Mesenchymal stem cell (in vitro differentiated cells and primary cell): ENCODE results near the gene PPP1R14D.

Experiments used
- DNase-seq: peaks from one replicate; pipeline ENCODE4 v3.0.0-alpha.2; 2013
- H2AFZ ChIP-seq: one replicate; pipeline ENCODE4 v1.6.1; 2013; ENCODE audit warnings: low read depth, mild to moderate bottlenecking, control low read depth, inconsistent platforms, low read length, moderate library complexity
- H2AK5ac ChIP-seq: 2 replicates; pipeline ENCODE4 v1.6.1; 2013; ENCODE audit warnings: low read length, moderate library complexity, mild to moderate bottlenecking, inconsistent platforms; ENCODE audit not compliant: severe bottlenecking
- H2BK120ac ChIP-seq: one replicate; pipeline ENCODE4 v1.6.1; 2013; ENCODE audit warnings: low read depth, mild to moderate bottlenecking, inconsistent platforms, low read length, moderate library complexity
- H2BK12ac ChIP-seq, 2 experiments: one replicate each; pipeline ENCODE4 v1.6.1; 2013; ENCODE audit warnings: inconsistent platforms in 2 of 2, low read length in 2 of 2, mild to moderate bottlenecking in 2 of 2, moderate library complexity in 2 of 2, control low read depth in 1 of 2
- H2BK15ac ChIP-seq: one replicate; pipeline ENCODE4 v1.6.1; 2013; ENCODE audit warnings: mild to moderate bottlenecking, low read depth, inconsistent platforms; ENCODE audit not compliant: poor library complexity, severe bottlenecking
- H2BK5ac ChIP-seq: 2 replicates; pipeline ENCODE4 v1.6.1; 2013; ENCODE audit warnings: low read depth, mild to moderate bottlenecking, low read length, control low read depth, inconsistent platforms; ENCODE audit not compliant: poor library complexity, severe bottlenecking
- H3K14ac ChIP-seq, 2 experiments: one replicate each; pipeline ENCODE4 v1.6.1; 2013; ENCODE audit warnings: inconsistent platforms in 2 of 2, low read length in 2 of 2, control low read depth in 1 of 2, mild to moderate bottlenecking in 1 of 2, moderate library complexity in 1 of 2
- H3K18ac ChIP-seq, 2 experiments: one replicate each; pipeline ENCODE4 v1.6.1; 2013; ENCODE audit warnings: inconsistent platforms in 2 of 2, low read length in 2 of 2, control low read depth in 1 of 2, low read depth in 1 of 2, mild to moderate bottlenecking in 1 of 2
- H3K23ac ChIP-seq, 2 experiments: one replicate each; pipeline ENCODE4 v1.6.1; 2013; ENCODE audit warnings: inconsistent platforms in 2 of 2, low read length in 2 of 2, mild to moderate bottlenecking in 2 of 2, moderate library complexity in 2 of 2, control low read depth in 1 of 2
- H3K27ac ChIP-seq: 2 replicates; pipeline ENCODE4 v1.5.1; 2013; ENCODE audit warnings: mild to moderate bottlenecking, moderate library complexity, low read length, control low read depth, inconsistent platforms; ENCODE audit not compliant: poor library complexity, severe bottlenecking
- H3K27me3 ChIP-seq, 2 experiments: 2 replicates each; pipeline versions ENCODE4 v1.6.1 to v1.7.0; 2013; ENCODE audit warnings: low read length in 2 of 2, mild to moderate bottlenecking in 2 of 2, moderate library complexity in 2 of 2, control low read depth in 1 of 2, inconsistent platforms in 1 of 2; ENCODE audit not compliant: control insufficient read depth in 1 of 2, insufficient read depth in 1 of 2
- H3K36me3 ChIP-seq, 2 experiments: 2 replicates each; pipeline versions ENCODE4 v1.6.1 to v1.7.0; 2013; ENCODE audit warnings: low read length in 2 of 2, control low read depth in 1 of 2, inconsistent platforms in 1 of 2, low read depth in 1 of 2, mild to moderate bottlenecking in 1 of 2; ENCODE audit not compliant: insufficient read depth in 2 of 2, control insufficient read depth in 1 of 2
- H3K4ac ChIP-seq, 2 experiments: one replicate each; pipeline ENCODE4 v1.6.1; 2013; ENCODE audit warnings: inconsistent platforms in 2 of 2, low read length in 2 of 2, mild to moderate bottlenecking in 2 of 2, moderate library complexity in 2 of 2, control low read depth in 1 of 2, low read depth in 1 of 2
- H3K4me1 ChIP-seq: 2 replicates; pipeline ENCODE4 v1.6.1; 2013; ENCODE audit warnings: low read depth, low read length, control low read depth; ENCODE audit not compliant: control insufficient read depth, insufficient read depth
- H3K4me2 ChIP-seq: 2 replicates; pipeline ENCODE4 v1.6.1; 2013; ENCODE audit warnings: low read length, mild to moderate bottlenecking, inconsistent platforms; ENCODE audit not compliant: poor library complexity, severe bottlenecking
- H3K4me3 ChIP-seq, 2 experiments: 2 replicates each; pipeline versions ENCODE4 v1.5.1 to v1.7.0; 2013; ENCODE audit warnings: low read length in 2 of 2, mild to moderate bottlenecking in 2 of 2, control low read depth in 1 of 2, low read depth in 1 of 2; ENCODE audit not compliant: insufficient read depth in 1 of 2
- H3K79me1 ChIP-seq: replicated peaks from 2 replicates; pipeline ENCODE4 v1.6.1; 2013; ENCODE audit warnings: mild to moderate bottlenecking, control low read depth, low read length, inconsistent platforms; ENCODE audit not compliant: poor library complexity, severe bottlenecking
- H3K9ac ChIP-seq: 2 replicates; pipeline ENCODE4 v1.7.0; 2013; ENCODE audit warnings: mild to moderate bottlenecking, low read length, moderate library complexity
- H3K9me3 ChIP-seq: 2 replicates; pipeline ENCODE4 v1.7.0; 2013; ENCODE audit warnings: mild to moderate bottlenecking, low read length; ENCODE audit not compliant: control insufficient read depth
- H4K8ac ChIP-seq: one replicate; pipeline ENCODE4 v1.6.1; 2013; ENCODE audit warnings: inconsistent platforms, mild to moderate bottlenecking, low read length, moderate library complexity
- H4K91ac ChIP-seq: one replicate; pipeline ENCODE4 v1.6.1; 2013; ENCODE audit warnings: mild to moderate bottlenecking, low read length, inconsistent platforms
- WGBS: methylation state at CpG from one replicate; pipeline ENCODE4 v1.1.7; 2013; ENCODE audit warnings: mixed read lengths; 5-methylcytosine and 5-hydroxymethylcytosine counted together

PPP1R14D gene

GRCh38 chr15:40771242-40771641 lies 57.3 kb downstream of the PPP1R14D start:
- 97% methylated on average over 5 of the region's 5 CpGs for WGBS
- Histone ChIP-seq H3K14ac (no peak overlapping the region), H3K36me3 (peaks cover 52 to 66% of the 10 kb centered on the region in 2 experiments), H3K79me1 (peaks cover 3% of the 10 kb centered on the region), H3K9me3 (no peaks in the 10 kb centered on the region), H2AFZ (no peak overlapping the region), H2BK15ac (no peak overlapping the region), H3K27ac (no peak overlapping the region), H2BK120ac (no peak overlapping the region), H4K8ac (no peak overlapping the region), H2BK12ac (no peak overlapping the region), H3K4me3 (no peak overlapping the region), H2AK5ac (peak overlapping the region; percentile 16), H2BK5ac (no peak overlapping the region), H4K91ac (no peak overlapping the region), H3K9ac (no peak overlapping the region), H3K4me1 (peaks cover 57% of the 10 kb centered on the region), H3K23ac (no peak overlapping the region), H3K4ac (no peak overlapping the region), H3K27me3 (no peaks in the 10 kb centered on the region), H3K18ac (no peak overlapping the region), H3K4me2 (no peak overlapping the region)
- no peak for DNase-seq

- no peak for DNase-seq
- Histone ChIP-seq H3K4me1 (peaks cover 66% of the 10 kb centered on the region), H3K36me3 (peaks cover 42 to 56% of the 10 kb centered on the region in 2 experiments), H3K23ac (no peak overlapping the region), H2BK15ac (no peak overlapping the region), H3K4ac (no peak overlapping the region), H3K4me3 (no peak overlapping the region), H3K9me3 (no peaks in the 10 kb centered on the region), H3K27me3 (no peaks in the 10 kb centered on the region), H4K91ac (no peak overlapping the region), H3K27ac (peak overlapping the region; percentile 78), H3K18ac (no peak overlapping the region), H2BK12ac (no peak overlapping the region), H2AK5ac (no peak overlapping the region), H2BK5ac (no peak overlapping the region), H2AFZ (no peak overlapping the region), H3K4me2 (peak overlapping the region; percentile 17), H3K9ac (no peak overlapping the region), H4K8ac (no peak overlapping the region), H2BK120ac (no peak overlapping the region), H3K14ac (no peak overlapping the region), H3K79me1 (peaks cover 3% of the 10 kb centered on the region)
- 89% methylated on average over 17 of the region's 17 CpGs for WGBS
Measured at GRCh38 chr15:40770147-40770721, 58.3 kb downstream of the PPP1R14D start.

GRCh38 chr15:40769274-40770146 lies 59.0 kb downstream of the PPP1R14D start, which contains the start of gene C15orf62:
TSS of gene C15orf62 (plus strand) at chr15:40769980. CDS start at chr15:40770496, 516 bp downstream.
- Histone ChIP-seq H2AK5ac (peak within 1 kb of the TSS; percentile 67), H2BK12ac (no peak within 1 kb of the TSS), H4K91ac (no peak within 1 kb of the TSS), H2BK15ac (no peak within 1 kb of the TSS), H4K8ac (no peak within 1 kb of the TSS), H3K23ac (peak within 1 kb of the TSS in 1 of 2 experiments; percentile 23), H3K18ac (no peak within 1 kb of the TSS), H3K36me3 (peaks cover 35 to 49% of the 10 kb centered on the region in 2 experiments), H3K4me2 (peak within 1 kb of the TSS; percentile 17), H3K9me3 (no peaks in the 10 kb centered on the region), H2AFZ (no peak within 1 kb of the TSS), H2BK5ac (no peak within 1 kb of the TSS), H3K4ac (no peak within 1 kb of the TSS), H3K4me3 (no peak within 1 kb of the TSS), H2BK120ac (no peak within 1 kb of the TSS), H3K79me1 (peaks cover 3% of the 10 kb centered on the region), H3K14ac (no peak within 1 kb of the TSS), H3K27ac (peak within 1 kb of the TSS; percentile 78), H3K9ac (no peak within 1 kb of the TSS), H3K4me1 (peaks cover 68% of the 10 kb centered on the region), H3K27me3 (no peaks in the 10 kb centered on the region)
- DNase-seq: no peak
- 85% methylated on average over 28 of the region's 28 CpGs for WGBS

- H4K91ac ChIP-seq: no peak overlapping the region
- H3K79me1 ChIP-seq: peaks cover 3% of the 10 kb centered on the region
- H4K8ac ChIP-seq: no peak overlapping the region
Measured at GRCh38 chr15:40768521-40769273, 59.8 kb downstream of the PPP1R14D start.

More at GRCh38 chr15:40768521-40769273, 59.8 kb downstream of the PPP1R14D start:
- Histone ChIP-seq H3K36me3 (peaks cover 27 to 40% of the 10 kb centered on the region in 2 experiments), H2BK12ac (no peak overlapping the region), H3K27me3 (no peaks in the 10 kb centered on the region), H3K9me3 (no peaks in the 10 kb centered on the region), H3K4me2 (no peak overlapping the region), H3K9ac (no peak overlapping the region), H3K23ac (peak overlapping the region in 1 of 2 experiments; percentile 23), H2BK5ac (no peak overlapping the region), H2BK15ac (no peak overlapping the region), H2AK5ac (peak overlapping the region; percentile 67), H2AFZ (no peak overlapping the region), H3K27ac (peak overlapping the region; percentile 78), H3K4ac (no peak overlapping the region), H2BK120ac (no peak overlapping the region), H3K4me1 (peaks cover 74% of the 10 kb centered on the region), H3K4me3 (no peak overlapping the region), H3K18ac (no peak overlapping the region), H3K14ac (no peak overlapping the region)
- no peak for DNase-seq
- WGBS: 95% methylated on average over 17 of the region's 21 CpGs
